WERI-Rb-1 (cell line): ENCODE results near the gene NEK6.

ENCODE experiments used
- DNase-seq: peaks from one replicate; pipeline ENCODE4 v3.0.0-alpha.2; 2020
- H3K27ac ChIP-seq: fragments of 250-450 bp; sonication (Bioruptor Pico); 2 replicates; pipeline ENCODE4 v1.5.1; 2020; ENCODE audit warnings: mild to moderate bottlenecking, moderate library complexity
- H3K27me3 ChIP-seq: fragments of 250-450 bp; sonication (Bioruptor Pico); 2 replicates; pipeline ENCODE4 v1.5.1; 2021; ENCODE audit warnings: mild to moderate bottlenecking, low read depth, moderate library complexity; ENCODE audit not compliant: insufficient read depth, severe bottlenecking
- H3K36me3 ChIP-seq: fragments of 250-450 bp; sonication (Bioruptor Pico); 2 replicates; pipeline ENCODE4 v1.5.1; 2020; ENCODE audit warnings: mild to moderate bottlenecking, moderate library complexity
- H3K4me3 ChIP-seq: 2 replicates; pipeline ENCODE4 v1.5.1; 2011; ENCODE audit warnings: low read depth, mild to moderate bottlenecking, control low read depth, low read length
- H3K9me3 ChIP-seq: fragments of 250-450 bp; sonication (Bioruptor Pico); 2 replicates; pipeline ENCODE4 v1.5.1; 2021; ENCODE audit warnings: mild to moderate bottlenecking, moderate library complexity; ENCODE audit not compliant: severe bottlenecking
- TF ChIP-seq, protein P1 (sequence below): IDR thresholded peaks from 2 replicates; pipeline ENCODE4 v1.5.1; 2011; ENCODE audit warnings: low read depth, mild to moderate bottlenecking, control low read depth, inconsistent platforms, low read length

NEK6 gene

DNA sequence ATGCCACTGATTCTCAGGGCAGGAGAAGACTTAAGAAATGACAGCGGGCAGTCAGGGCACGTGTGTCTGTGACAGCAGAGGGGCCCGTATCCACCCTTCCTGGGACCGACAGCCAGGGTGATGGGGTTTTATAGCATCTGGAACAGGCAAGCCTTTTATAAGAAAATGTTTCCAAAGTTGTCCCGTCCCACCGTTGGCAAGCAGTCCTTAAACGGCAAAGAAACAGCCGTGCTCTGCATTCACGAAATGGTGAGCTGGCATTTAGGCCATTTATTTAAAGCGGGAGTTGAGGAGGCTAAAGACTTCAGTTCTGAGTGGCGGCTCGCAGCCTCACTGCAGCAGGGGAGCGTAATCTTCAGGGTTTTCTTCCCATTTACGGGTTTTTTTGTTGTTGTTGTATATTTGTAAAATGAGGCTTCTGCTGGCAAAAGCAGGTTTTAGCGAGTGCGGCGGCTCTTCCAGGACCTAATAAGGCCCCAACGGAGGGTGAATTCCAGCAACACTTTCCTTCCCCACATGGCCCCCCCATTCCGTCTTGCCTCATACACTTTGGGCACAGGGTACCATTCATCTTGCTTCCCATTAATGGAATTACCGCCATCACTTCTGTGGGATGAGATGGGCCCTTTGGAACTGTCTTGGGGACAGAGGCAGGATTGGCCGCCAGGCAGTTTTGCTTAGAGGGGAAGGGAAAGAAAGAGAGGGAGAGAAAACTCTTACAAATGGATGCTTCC lies 15.8 kb downstream of the NEK6 start:
- TF ChIP-seq, protein P1, sequence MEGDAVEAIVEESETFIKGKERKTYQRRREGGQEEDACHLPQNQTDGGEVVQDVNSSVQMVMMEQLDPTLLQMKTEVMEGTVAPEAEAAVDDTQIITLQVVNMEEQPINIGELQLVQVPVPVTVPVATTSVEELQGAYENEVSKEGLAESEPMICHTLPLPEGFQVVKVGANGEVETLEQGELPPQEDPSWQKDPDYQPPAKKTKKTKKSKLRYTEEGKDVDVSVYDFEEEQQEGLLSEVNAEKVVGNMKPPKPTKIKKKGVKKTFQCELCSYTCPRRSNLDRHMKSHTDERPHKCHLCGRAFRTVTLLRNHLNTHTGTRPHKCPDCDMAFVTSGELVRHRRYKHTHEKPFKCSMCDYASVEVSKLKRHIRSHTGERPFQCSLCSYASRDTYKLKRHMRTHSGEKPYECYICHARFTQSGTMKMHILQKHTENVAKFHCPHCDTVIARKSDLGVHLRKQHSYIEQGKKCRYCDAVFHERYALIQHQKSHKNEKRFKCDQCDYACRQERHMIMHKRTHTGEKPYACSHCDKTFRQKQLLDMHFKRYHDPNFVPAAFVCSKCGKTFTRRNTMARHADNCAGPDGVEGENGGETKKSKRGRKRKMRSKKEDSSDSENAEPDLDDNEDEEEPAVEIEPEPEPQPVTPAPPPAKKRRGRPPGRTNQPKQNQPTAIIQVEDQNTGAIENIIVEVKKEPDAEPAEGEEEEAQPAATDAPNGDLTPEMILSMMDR, result no peak
- Histone ChIP-seq H3K4me3 (no peak overlapping the region), H3K36me3 (no peaks in the 10 kb centered on the region; the same call in 1 of the 2 replicates), H3K27me3 (no peaks in the 10 kb centered on the region), H3K27ac (no peak overlapping the region), H3K9me3 (no peaks in the 10 kb centered on the region)
- no peak for DNase-seq

DNA sequence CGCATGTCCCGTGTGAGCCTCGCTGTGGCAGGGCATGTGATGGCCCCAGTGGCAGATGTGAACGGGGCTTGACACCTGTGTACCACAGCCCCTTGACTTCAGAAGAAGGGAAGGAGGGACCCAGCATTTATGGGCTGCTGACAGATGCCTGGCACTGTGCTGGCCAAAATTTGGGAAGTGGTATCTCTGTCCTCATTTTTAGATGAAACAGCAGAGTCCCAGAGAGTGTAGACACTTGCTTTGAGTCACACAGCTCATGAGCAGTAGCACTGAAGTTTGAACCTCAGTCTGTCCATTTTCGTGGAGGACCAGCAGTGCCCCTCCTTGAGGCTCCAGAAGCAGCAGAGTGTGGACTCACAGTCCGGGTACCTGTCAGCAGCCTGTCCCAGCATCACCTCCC lies 16.5 kb downstream of the NEK6 start:
- H3K36me3 ChIP-seq, result no peaks in the 10 kb centered on the region; the same call in 1 of the 2 replicates
- no peak overlapping the region for H3K27ac ChIP-seq
- TF ChIP-seq, protein P1, result no peak
- no peak overlapping the region for H3K4me3 ChIP-seq
- H3K27me3 ChIP-seq, result no peaks in the 10 kb centered on the region
- no peak for DNase-seq
- no peaks in the 10 kb centered on the region for H3K9me3 ChIP-seq

DNA sequence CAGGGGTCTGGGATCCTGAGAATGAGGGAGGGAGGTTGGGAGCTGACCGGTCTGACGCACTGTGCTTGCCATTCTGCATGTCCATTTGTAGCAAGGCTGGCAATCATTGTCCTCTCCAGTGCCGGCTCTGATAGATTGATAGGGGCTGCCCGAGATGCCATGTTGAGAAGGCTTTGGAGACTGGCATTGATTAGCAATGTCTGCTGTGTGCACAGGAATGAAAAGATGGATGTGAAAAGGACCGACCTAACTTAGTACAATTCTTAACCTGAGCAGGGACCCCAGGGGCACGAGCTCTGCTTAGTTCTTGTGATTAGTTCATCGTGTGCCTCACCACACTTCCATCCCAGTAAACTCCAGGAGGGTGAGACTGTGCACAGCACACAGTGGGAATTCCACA lies 17.0 kb downstream of the NEK6 start:
- H3K36me3 ChIP-seq, result no peaks in the 10 kb centered on the region; the same call in 1 of the 2 replicates
- DNase-seq, result no peak

DNA sequence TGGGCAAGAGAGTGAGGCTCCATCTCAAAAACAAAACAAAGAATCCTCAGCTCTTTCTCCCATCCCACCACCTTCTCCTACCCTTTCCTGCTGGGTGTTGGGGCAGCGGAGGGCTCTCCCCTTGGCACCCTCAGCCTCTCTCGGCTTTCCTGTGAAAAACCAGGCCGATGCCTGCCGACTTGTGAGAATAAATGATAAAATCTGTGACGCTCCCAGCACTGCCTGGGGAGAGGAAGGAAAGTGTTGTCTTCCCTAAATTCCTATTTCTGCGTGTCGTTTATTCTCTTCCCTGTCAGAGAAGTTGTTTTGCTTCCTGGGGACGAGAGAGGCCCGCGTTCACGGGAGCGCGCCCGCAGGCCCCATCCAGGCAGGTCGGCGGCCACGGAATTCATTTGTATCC lies 19.7 kb downstream of the NEK6 start:
- Histone ChIP-seq H3K36me3 (peaks cover 2% of the 10 kb centered on the region; the same call in 1 of the 2 replicates), H3K4me3 (no peak overlapping the region), H3K27ac (no peak overlapping the region), H3K27me3 (no peaks in the 10 kb centered on the region), H3K9me3 (no peaks in the 10 kb centered on the region)
- TF ChIP-seq, protein P1, result no peak
- DNase-seq, result no peak

More for the DNA sequence above, 17.0 kb downstream of the NEK6 start:
- Histone ChIP-seq H3K4me3 (no peak overlapping the region), H3K9me3 (no peaks in the 10 kb centered on the region), H3K27ac (no peak overlapping the region), H3K27me3 (no peaks in the 10 kb centered on the region)
- TF ChIP-seq, protein P1, result no peak

DNA sequence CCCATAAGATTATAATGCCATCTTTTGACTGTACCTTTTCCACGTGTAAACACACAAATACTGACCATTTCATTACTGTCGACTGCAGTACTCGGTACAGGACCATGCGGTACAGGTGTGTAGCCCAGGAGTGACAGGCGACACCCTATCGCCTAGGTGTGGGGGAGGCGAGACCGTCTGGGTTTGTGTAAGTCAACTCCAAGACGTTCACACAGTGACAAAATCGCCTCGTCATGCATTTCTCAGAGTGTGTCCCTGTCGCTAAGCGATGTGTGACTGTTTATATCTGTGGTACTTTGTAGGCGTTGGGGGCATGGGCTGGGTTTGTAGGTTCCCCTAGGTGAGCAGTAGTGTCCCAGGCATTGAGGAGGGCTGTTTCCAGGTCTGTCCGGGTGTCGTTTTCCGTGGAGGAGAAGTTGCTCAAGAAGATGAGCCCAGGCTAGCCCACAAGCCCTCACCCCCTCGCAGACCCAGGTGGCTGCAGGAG lies 20.3 kb downstream of the NEK6 start:
- peaks cover 2% of the 10 kb centered on the region; the same call in 1 of the 2 replicates for H3K36me3 ChIP-seq
- H3K27me3 ChIP-seq, result no peaks in the 10 kb centered on the region
- no peak for DNase-seq
- no peaks in the 10 kb centered on the region for H3K9me3 ChIP-seq
- H3K27ac ChIP-seq, result no peak overlapping the region
- TF ChIP-seq, protein P1, result no peak
- no peak overlapping the region for H3K4me3 ChIP-seq
